RKO (cell line): ENCODE data around the gene FGD1.

Experiments
- DNase-seq: peaks from one replicate; pipeline ENCODE4 v3.0.0-alpha.2; 2016; ENCODE audit warnings: low spot score

FGD1 gene

DNA sequence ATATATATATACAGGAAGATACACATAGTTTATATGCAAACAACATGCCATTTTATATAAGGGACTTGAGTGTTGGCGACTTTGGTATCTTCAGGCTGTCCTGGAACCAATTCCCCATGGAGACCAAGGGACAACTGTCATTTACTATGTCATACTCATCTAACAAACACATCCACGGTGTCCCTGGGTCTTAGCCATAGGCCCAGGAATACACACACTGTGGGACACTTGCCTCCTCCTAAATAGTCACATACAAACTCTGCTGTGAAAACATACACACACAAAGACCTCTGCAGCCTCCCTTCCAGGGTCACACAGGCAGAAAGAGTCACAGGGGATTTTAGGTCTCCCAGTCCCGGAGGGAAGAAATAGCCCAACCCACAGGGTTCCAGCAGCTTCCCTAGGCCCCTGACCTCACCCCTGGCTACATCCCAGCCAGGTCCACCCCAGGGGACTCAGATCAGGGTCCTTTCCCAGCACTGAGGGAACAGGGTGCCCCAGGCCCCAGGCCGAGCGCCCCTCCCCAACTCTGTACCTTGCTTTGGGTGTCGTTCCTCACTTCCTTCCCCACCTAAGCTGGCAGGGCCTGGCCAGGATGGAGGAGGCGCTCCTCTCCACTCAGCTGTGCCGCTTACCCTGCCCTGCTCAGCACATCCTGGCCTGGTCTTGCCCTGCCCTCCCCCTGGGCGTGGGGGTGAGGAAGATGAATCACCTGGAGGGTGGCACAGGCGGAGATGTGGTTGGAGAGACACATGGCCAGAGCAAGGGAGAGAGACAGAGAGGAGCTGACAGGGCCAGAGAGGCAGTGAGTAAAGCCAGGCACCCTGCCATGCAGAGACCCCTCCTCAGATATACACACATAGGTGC, 21.8 kb downstream of the FGD1 start:
- DNase-seq, result no peak

DNA sequence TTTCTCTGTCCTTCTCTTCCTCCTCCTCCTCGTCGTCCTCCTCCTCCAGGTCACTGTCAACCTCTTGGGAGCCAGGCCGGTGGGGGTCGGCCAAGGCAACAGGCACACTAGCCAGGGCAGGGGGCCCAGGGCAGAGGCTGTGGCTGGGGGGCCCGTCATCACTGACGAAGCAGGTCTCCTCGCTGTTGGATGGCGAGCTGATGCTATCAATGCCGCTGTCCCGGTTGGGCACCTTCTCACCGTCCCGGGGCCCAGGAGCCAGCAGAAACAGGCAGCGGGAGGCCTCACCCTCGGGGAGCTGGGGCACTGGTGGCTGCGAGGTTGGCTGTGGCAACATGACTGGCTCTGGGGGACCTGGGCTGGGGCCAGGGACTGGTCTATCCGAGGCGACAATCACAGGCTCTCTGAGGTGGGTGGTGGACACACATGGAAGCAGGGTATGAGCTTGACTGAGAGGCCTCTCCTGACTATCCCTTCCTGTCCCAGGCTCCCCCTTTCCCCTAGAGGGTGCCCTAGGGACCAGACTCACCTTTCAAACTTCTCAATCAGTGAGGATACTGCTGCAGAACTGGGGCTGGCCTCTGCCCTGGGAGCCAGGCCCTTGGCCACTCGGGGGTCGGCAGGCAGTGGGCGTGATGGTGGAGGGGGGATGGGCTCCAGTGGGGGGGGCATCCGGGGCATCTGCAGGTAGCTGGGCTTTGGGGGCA, 25.8 kb downstream of the FGD1 start:
- DNase-seq, result no peak

DNA sequence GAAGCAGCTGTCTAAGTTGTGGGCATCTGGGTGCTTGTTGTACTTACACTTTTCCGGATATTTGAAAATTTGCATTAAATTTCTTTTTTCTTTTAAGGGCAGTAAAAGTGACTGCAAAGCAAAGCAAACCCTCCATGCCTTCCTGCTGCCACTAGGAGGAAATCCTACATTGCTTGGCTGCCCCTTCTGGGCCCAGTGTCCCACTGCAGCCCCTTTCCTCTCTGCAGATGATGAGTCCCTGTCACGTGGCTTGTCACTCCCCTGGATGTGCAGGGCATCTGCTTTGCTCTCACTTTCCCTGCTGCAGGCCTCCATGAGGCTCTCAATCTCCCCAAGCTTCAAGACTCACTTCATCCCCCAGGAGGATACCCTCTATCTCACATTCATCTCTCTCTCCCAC, 43.1 kb downstream of the FGD1 start:
- peak; percentile 54 for DNase-seq

DNA sequence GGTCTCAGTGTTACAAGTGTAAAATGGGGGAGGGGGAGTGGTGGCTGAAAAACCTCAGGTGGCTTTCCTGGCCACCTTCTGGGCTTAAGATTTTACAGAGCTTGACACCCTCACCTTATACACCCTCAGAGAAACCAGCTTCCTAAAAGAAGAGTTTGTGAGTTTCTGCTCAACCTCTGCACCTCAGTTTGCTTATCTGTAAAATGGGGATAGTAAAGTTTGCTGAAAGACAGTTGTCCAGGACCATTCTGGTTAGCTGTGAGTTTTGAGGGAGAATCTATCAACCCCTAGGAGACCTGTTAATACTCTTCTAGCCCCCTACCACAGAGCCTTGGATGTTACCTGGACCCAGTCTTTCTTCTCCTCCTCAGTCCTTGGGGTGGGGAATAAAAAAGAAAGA, 46.1 kb downstream of the FGD1 start:
- DNase-seq, result no peak

DNA sequence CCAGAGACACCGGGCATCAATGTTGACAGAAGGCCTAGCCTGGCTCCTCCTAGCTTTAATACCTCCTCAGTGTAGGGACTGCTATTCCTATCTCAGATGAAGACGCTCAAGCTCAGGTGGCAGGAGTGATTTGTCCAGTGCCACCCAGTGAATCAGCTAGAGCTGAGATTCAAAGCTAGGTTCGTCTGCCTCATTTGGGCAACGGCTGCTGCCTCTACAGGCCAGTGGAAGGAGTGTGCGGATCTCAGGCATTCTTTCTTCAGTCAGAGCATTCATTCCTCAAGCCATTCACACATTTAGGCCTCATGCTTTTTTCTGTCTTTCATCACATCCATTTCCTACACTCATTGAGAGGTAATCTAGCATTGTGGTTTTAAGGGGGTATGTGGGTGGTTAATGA, 48.6 kb downstream of the FGD1 start:
- peak; percentile 69 for DNase-seq

DNA sequence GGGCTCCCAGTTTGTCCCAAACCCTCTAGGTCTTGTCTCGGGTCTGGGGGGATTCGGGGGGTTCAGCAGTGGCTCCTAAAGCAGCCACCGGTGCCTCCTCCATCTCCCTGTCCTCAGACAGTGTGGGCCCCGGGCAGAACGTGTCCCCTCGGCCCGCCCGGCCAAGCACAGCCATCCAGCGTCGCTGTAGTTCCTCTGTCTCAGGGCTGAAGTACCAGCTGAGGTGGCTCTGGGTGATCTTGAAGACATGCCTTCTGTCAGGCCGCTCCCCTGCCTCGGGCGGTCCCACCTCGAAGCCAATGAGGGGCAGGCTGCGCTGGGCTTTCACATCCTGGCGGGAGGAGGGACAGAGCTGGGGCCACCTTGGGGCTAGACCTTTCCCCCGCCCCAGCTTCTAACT, 50.0 kb downstream of the FGD1 start:
- no peak for DNase-seq

DNA sequence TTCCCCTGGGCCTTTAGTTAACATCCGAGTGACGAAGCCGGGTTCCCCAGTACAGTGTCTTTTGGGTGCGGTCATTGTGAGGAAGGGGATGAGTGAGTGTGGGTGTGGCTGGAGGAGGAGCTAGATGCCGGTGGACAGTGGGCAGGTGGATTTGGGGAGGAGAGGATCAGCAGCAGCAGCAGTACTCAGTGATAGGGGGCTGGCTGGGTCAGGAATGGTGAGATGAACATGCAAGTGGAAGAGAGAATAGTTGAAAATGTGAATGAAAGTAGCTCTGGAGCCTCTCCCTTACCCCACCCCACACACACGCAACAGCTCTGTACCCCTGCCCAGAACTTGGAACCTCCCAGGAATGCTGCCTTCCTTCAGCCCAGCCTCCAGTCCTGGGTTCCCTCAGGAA, 51.3 kb downstream of the FGD1 start:
- DNase-seq, result no peak

DNA sequence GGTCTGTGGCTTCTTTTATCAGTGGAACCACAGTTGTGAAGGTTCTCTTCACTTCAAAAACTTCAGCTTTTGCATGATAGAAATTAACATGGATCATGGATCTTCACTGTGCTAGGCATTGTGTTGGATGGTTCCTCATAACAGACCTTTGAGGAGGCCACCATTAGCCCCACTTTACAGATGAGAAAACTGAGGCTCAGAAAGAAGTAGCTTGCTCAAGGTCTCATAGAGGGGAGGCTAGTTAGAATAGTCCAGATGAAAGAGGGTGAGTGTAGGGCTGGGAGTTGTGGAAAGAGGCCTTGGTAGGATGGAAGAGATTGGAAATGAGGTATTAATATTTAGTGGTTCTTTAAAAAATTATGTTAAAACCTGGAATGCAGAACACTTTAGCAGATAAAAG, 53.2 kb downstream of the FGD1 start:
- DNase-seq, result no peak

DNA sequence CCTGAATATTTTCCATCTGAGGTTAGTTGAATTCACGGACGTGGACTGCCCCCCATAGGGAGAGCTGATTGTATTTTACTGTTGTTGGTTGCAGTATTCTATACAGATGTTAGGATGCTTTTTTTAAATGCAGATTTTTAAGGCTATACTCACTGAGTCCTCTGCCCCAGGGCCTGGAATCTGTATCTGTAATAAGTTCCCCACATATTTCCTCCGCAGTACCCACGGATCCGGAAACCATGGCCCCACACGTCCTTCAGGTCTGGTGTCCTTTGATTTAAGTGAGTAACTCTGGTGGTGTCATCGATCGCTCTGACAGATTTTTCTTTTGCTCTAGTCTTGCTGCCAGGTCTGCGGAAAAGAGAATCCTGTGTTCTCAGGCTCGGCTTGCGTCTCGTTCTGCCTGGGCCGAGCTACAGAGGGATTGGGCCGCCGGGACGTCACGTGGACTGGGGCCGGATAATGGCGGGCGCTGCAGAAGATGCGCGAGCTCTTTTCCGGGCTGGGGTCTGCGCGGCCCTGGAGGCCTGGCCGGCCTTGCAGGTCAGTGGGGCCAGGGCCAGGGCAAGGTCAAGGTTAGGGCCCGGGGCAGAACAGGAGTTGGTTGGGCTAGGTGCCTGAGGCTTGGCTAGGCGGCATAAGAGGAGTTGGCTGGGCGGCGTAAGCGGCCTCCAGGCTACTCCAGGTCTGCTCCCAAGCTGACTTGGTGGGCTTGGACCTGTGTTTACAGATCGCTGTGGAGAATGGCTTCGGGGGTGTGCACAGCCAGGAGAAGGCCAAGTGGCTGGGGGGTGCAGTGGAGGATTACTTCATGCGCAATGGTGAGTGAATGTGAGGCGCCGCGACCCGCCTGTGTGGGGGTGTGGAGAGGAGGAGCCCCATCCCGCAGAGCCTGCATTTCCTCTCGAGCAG, 55.8 kb downstream of the FGD1 start, which contains the start of gene TSR2:
Gene TSR2, plus strand, starts transcription at position 445 of the 912 bp plus-strand sequence. Its CDS starts 18 bp downstream, at position 463.
- DNase-seq, result peak; percentile 93

DNA sequence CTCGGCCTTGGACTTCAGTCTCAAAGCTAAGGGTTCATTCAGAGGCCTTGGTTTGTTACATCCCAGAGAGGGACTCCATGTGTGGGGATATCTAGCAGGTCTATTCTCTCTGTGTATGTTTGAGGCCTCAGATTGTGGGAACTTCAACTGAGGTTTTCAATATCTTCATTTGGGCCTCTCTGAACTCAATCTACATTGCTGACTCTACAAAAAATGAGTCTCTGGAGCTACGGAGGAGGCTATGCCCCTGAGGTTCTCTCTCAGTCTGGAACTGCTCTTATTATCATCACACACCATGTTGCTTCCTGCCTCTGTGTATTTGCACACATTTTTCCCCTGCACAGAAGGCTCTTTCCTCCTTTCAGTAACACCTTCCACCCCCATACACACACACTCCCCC, 60.9 kb downstream of the FGD1 start:
- DNase-seq, result no peak

DNA sequence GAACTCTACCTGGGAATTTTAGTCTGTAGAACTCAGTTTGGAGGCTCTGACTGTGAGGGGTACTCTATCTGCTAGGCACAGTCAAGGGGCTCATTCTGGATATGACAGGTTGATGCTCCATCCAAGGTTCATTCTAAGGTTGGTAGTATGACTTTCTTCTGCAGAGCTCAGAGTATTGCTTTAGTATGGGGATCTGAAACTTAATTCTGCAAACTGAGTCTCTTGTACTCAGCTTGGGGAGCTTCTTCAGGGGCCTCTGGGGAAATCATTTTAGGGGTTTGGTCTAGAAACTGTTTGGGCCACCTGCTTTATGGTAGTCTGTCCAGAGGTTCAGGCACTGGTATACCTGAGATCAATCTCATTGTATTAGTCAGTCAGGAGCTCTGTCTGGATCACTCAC, 65.5 kb downstream of the FGD1 start:
- DNase-seq, result no peak

DNA sequence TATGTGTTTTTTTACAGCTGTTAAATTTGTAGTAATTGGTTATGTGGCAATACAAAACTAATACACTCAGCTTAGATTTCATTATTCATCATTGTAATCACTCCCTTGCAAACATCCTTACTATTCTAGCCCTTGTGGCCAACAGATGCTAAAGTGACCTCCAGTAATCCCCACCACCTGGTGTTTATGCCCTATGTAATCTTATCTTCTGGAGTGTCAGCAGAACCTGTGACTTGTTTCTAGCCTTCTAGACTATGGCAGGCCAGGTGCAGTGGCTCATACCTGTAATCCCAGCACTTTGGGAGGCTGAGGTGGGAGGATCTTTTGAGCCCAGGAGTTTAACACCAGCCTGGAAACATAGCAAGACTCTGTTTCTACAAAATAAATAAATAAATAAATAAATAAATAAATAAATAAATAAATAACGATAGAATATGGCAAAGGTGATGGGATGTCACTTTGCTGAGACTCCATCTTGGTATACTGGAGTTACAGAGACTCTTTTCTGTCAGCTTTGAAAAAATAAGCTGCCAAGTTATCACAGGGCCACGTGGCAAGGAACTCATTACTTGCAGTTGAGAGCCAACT, 68.1 kb downstream of the FGD1 start:
- no peak for DNase-seq

DNA sequence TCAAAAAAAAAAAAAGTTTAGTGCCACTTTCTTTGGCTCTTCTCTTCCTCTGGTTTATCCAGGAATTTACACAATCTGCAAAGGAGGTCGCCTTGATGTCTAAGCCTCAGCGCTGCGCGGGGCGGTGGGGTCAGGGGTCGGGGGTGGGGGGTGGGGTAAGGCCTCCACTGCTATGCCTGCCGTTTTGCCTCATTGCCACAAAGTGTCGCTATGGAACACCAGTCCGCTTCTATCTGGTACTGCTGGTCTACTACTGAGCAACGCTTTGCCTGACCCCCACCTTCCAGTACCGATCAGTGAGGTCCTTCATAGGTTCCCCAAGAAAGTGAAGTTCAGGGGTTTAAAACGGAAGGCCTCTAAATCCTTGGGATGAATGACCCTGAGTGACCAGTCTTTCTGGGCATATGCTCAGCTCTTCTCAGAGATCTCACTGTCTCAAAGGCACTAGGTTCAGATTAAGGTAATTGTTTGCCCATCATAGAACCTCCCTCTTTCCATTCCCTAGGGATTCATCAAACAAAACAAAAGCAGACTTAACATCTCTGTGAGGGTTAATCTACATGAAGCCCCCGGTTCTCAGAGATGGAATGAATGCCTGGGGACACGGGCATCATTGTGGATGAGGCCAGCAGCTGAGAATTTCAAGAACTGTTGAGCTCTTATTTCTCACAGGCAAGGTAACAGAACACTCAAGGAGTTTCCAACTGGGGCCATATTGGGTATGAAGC, 72.7 kb downstream of the FGD1 start:
- no peak for DNase-seq

DNA sequence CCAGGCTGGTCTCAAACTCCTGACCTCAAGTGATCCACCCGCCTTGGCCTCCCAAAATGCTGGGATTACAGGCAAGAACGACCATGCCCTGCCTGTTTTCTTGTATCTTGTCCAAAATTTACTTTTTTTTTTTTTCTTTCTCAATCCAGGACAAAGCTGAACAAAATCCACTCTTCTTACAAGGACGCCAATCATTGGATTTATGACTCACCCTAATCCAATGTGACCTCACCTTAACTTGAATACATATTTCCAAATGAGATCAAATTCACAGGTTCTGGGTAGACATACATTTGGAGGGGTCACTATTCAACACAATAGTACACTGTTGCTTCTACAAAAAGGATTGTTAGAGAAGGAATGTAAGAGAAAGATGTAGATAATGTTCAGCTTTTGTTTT, 73.9 kb downstream of the FGD1 start:
- no peak for DNase-seq

DNA sequence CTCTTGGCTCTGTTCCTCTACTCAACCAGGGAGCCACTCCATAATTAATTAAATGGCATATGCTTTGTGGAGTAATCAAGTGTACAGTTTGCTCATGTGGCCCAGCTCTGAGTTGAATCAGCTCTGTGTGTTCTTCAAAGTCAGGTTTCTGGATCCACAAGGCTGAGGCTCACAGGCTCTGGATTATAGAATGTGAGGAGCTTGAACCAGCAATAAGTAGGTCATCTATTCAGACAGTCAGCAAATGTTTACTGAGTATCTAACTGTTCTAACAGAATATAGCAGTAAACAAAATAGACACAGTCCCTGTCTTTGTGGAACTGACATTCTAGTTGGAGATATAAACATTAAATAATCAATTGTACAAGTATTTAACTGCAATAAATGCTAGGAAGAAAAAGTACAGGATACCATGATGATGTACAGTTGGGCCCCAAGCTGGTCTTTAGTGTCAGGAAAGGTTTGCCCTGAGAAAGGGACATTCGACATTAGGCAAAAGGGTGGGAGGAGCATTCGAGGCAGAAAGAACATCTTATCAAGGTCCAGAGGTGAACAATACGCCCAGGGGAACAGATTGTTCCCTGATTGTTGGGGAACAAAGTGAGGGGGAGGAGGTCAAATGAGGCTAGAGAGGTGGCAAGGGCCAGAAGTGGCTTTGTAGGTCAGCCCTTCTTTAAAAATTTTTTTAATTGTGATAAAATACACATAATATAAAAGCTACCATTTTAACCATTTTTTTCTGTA, 76.3 kb downstream of the FGD1 start:
- DNase-seq, result no peak

DNA sequence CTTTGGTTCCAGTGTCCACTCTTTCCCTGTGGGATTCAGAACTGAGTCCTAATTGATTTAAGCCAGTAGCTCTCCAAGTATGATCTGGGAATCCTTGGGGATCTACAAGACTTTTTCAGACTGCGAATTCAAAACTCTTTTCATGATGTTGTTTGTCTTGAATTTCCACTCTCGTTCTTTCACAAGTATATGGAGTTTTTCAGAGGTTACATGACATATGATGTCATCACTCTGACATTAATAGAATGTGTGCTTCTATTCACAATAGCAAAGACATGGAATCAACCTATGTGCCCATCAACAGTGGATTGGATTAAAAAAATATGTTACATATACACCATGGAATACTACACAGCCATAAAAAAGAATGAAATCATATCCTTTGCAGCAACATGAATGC, 79.1 kb downstream of the FGD1 start:
- no peak for DNase-seq

DNA sequence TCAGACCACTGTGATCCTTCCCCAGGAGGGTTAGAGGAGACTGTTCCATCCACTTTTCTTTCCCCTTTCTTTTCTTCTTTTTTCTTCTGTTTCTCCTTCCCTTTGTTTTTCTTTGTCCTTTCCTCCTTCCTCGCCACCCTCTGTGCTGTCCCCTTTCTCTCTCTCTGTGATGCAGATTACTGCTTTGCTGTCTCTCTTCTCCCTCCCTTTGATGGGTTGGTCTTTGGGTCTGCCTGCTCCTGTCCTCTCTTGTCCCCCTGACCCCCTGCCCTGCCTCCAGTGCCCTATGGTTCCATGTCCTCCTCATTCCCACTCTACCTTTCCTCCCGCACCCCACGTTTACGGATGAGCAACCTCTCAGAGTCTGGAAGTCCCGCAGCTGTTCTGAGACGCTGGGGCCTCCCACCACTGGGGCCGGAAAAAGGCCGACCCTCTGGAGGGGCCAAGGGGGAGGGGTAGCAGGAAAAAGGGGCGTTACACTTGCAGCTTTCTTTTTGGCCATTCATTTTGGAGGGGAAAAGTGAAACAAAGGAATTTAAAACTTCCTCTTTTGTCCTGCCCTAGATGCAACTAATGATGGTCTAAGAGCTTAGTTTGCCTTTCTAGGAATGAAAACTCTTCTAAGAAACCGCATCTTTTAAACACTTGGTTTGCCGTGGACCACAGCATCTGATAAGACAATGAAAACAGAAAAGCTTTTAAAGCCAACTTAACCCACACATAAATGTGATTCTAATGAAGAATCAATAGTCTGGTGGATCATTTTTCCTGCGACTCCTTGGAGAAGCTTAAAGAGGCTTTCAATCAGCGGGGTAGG, 80.3 kb downstream of the FGD1 start:
- no peak for DNase-seq

DNA sequence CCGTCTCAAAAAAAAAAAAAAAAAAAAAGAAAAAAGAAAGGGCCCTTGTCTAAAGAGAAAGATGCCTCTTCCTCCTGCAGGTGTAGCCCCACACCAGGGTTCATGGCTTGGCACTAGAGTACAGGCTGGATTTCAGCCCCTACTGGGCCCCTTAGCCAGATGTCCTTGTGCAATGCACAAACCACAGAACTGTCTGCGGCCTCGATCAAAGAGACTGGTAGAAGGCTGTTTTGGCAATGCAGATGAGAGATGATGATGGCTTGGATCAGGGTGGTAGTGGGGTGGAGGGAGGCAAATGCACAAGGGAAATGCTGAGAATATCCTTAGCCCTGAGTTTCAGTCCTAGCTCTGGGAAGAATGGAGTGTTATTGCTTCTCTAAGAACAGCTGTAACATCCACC, 82.3 kb downstream of the FGD1 start:
- no peak for DNase-seq

DNA sequence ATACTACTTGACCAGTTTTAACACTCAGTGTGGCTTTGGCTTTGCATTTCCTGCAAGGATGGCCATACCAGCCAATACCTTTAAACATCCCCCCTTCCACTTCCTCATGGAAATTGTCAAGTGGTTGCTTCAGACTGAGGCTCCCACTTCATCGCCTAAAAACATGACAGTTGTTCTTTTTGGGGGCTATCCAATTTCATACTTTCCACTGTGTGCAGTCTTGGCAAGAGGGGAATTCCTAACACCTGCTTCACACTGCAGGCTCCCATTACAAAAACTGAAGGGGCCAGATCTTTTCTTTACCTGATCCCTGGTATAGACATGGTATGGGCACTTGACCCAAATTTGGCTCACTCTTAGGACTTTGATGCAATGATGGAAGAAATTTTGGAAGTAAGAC, 84.3 kb downstream of the FGD1 start:
- no peak for DNase-seq

DNA sequence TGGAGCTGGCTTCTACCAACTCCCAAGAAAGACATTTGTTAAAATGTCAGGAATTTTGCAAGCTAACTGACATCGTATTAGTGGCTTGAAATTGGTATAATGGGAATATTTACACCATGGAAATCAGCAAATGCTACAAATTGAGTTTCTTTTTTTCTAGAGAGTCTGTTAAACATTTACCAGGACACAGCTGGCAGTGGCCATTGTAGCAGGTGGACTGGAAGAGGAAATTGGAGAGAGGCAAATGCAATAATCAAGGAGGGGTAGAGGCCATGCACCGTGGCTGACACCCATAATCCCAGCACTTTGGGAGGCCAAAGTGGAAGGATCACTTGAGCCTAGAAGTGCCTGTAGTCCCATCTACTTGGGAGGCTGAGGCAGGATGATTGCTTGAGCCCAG, 88.8 kb downstream of the FGD1 start:
- no peak for DNase-seq
